ENCODE data around the gene KIF21B.
A peak's percentile ranks its signal among the peaks of the same experiment; 100 is the strongest.
"Not testable (repeated sequence)": the region's sequence is repeated elsewhere in the genome, so short reads cannot be mapped to it uniquely, and the experiment has no call there.

KIF21B gene

GRCh38 chr1:200967693-200968468 lies 55.6 kb downstream of the KIF21B start:
- Mint-ChIP-seq H3K9me3 (no peaks in the 10 kb centered on the region), H3K27ac (no peak overlapping the region), H3K36me3 (ENCODE audit: low read depth) (no peaks in the 10 kb centered on the region), H3K4me3 (no peak overlapping the region), H3K27me3 (ENCODE audit: low read depth, poor library complexity) (peaks cover 24% of the 10 kb centered on the region), H3K4me1 (peaks cover 16% of the 10 kb centered on the region)
- DNase-seq: no peak
- no peak for TF ChIP-seq CTCF (IDR thresholded peaks at IDR 0.05)

GRCh38 chr1:200966934-200967333 lies 56.6 kb downstream of the KIF21B start:
- no peak overlapping the region for H3K4me3 Mint-ChIP-seq
- peaks cover 19% of the 10 kb centered on the region for H3K4me1 Mint-ChIP-seq
- no peaks in the 10 kb centered on the region for H3K9me3 Mint-ChIP-seq
- H3K36me3 Mint-ChIP-seq (ENCODE audit: low read depth): no peaks in the 10 kb centered on the region
- peaks cover 31% of the 10 kb centered on the region for H3K27me3 Mint-ChIP-seq (ENCODE audit: low read depth, poor library complexity)
- DNase-seq: no peak
- H3K27ac Mint-ChIP-seq: no peak overlapping the region
- TF ChIP-seq CTCF (IDR thresholded peaks at IDR 0.05): no peak

- no peak for TF ChIP-seq CTCF (IDR thresholded peaks at IDR 0.05)
- Mint-ChIP-seq H3K9me3 (no peaks in the 10 kb centered on the region), H3K27ac (no peak overlapping the region), H3K4me3 (no peak overlapping the region), H3K36me3 (ENCODE audit: low read depth) (no peaks in the 10 kb centered on the region), H3K27me3 (ENCODE audit: low read depth, poor library complexity) (peaks cover 26% of the 10 kb centered on the region), H3K4me1 (peaks cover 29% of the 10 kb centered on the region)
- DNase-seq: no peak
These were observed 58.3 kb downstream of the KIF21B start for GRCh38 chr1:200965111-200965805.

GRCh38 chr1:200963888-200964287 lies 59.6 kb downstream of the KIF21B start:
- not testable (repeated sequence) for H3K9me3 Mint-ChIP-seq; DNase-seq; H3K4me3 Mint-ChIP-seq; H3K27ac Mint-ChIP-seq; H3K36me3 Mint-ChIP-seq (ENCODE audit: low read depth)
- Mint-ChIP-seq H3K27me3 (ENCODE audit: low read depth, poor library complexity) (peaks cover 22% of the 10 kb centered on the region), H3K4me1 (peaks cover 36% of the 10 kb centered on the region)

GRCh38 chr1:200963076-200963475 lies 60.4 kb downstream of the KIF21B start:
- H3K4me1 Mint-ChIP-seq: peaks cover 43% of the 10 kb centered on the region
- no peak for DNase-seq
- peaks cover 22% of the 10 kb centered on the region for H3K27me3 Mint-ChIP-seq (ENCODE audit: low read depth, poor library complexity)
- H3K9me3 Mint-ChIP-seq: no peaks in the 10 kb centered on the region
- peak overlapping the region; percentile 63 for H3K27ac Mint-ChIP-seq
- TF ChIP-seq CTCF (IDR thresholded peaks at IDR 0.05): no peak
- H3K36me3 Mint-ChIP-seq (ENCODE audit: low read depth): no peaks in the 10 kb centered on the region
- no peak overlapping the region for H3K4me3 Mint-ChIP-seq

- no peaks in the 10 kb centered on the region for H3K36me3 Mint-ChIP-seq (ENCODE audit: low read depth)
- H3K9me3 Mint-ChIP-seq: no peaks in the 10 kb centered on the region
- peaks cover 22% of the 10 kb centered on the region for H3K27me3 Mint-ChIP-seq (ENCODE audit: low read depth, poor library complexity)
- peak overlapping the region; percentile 18 for H3K4me3 Mint-ChIP-seq
- H3K27ac Mint-ChIP-seq: peak overlapping the region; percentile 63
- no peak for TF ChIP-seq CTCF (IDR thresholded peaks at IDR 0.05)
- DNase-seq: no peak
- peaks cover 43% of the 10 kb centered on the region for H3K4me1 Mint-ChIP-seq
These were observed 60.9 kb downstream of the KIF21B start for GRCh38 chr1:200962631-200963030.

GRCh38 chr1:200962151-200962550 lies 61.4 kb downstream of the KIF21B start:
- Mint-ChIP-seq H3K27me3 (ENCODE audit: low read depth, poor library complexity) (peaks cover 25% of the 10 kb centered on the region), H3K4me1 (peaks cover 47% of the 10 kb centered on the region)
- H3K27ac Mint-ChIP-seq; H3K9me3 Mint-ChIP-seq; DNase-seq; H3K36me3 Mint-ChIP-seq (ENCODE audit: low read depth); H3K4me3 Mint-ChIP-seq: not testable (repeated sequence)
